Measurements from ENCODE around the gene TRUB2.

- TF ChIP-seq CTCF (IDR thresholded peaks at IDR 0.05; ENCODE audit: insufficient read depth, low read length, poor library complexity, severe bottlenecking) (no peak), EZH2phosphoT487 (conservative IDR thresholded peaks at IDR 0.05; ENCODE audit: low read length) (no peak)
These were observed 22.8 kb upstream of the TRUB2 start for GRCh38 chr9:128344931-128345605.
